Osteocyte (in vitro differentiated cells): ENCODE measurements around the gene ASB2. TPM values are rescaled to one million over a fixed set of nuclear protein-coding genes. Genes with fewer than 3 reads are reported as not detected.

Source experiments
- DNase-seq: peaks from one replicate; pipeline ENCODE4 v3.0.0; 2021; ENCODE audit warnings: mixed read lengths; ENCODE audit not compliant: unreplicated experiment; ENCODE audit errors: extremely low spot score
- H3K27ac Mint-ChIP-seq: one replicate; pipeline ENCODE4 v1.8.0; 2021; ENCODE audit warnings: mild to moderate bottlenecking, mixed read lengths; ENCODE audit not compliant: unreplicated experiment
- H3K27me3 Mint-ChIP-seq: one replicate; pipeline ENCODE4 v1.8.0; 2021; ENCODE audit warnings: mixed read lengths; ENCODE audit not compliant: unreplicated experiment
- H3K36me3 Mint-ChIP-seq: one replicate; pipeline ENCODE4 v1.8.0; 2021; ENCODE audit warnings: mixed read lengths; ENCODE audit not compliant: unreplicated experiment
- H3K4me1 Mint-ChIP-seq: one replicate; pipeline ENCODE4 v1.8.0; 2021; ENCODE audit warnings: mixed read lengths; ENCODE audit not compliant: unreplicated experiment
- H3K4me3 Mint-ChIP-seq: one replicate; pipeline ENCODE4 v1.8.0; 2021; ENCODE audit warnings: mild to moderate bottlenecking, moderate library complexity, mixed read lengths; ENCODE audit not compliant: unreplicated experiment
- H3K9me3 Mint-ChIP-seq: one replicate; pipeline ENCODE4 v1.8.0; 2021; ENCODE audit warnings: mixed read lengths; ENCODE audit not compliant: unreplicated experiment
- total RNA-seq: library from RNA; stranded (reverse); gene quantifications from 2 replicates; pipeline ENCODE4 v1.2.1, GENCODE V29; 2021
- TF ChIP-seq, protein P1 (sequence below): fragments of 200-600 bp; sonication (generic); IDR thresholded peaks from 2 replicates; pipeline ENCODE4 v1.5.0; 2021; ENCODE audit warnings: antibody characterized with exemption, mild to moderate bottlenecking, moderate library complexity

The ASB2 gene
- total RNA-seq, 1 donor from 2014 or later: 0.38 TPM

DNA sequence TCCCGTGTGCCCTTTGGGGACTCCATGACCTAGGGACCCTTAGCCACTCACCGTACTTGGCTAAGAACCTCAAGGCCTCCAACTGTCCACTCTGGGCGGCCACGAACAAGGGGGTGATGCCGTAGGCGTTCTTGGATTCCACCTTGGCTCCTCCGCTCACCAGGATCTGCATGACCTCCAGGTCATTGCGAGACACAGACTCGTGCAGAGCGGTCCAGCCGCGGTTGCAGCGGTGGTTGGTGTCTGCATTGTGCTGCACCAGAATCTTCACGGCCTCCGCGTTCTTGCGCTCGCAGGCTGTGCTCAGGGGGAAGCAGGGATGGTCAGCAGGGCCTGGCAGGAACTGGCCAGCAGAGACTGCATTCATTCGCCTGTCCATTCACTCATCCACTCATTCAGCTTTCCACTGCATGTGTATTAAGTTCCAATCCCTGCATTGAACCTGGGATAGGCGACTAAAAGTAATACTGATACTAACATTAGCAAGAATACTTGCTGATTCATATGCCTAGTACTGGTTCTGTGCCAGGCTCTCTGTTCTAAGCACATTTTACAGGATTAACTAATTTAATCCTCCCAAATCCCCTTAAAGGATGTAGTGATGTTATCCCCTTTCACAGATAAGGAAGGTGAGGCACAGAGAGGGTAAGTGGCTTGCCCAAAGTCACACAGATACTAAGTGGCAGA lies 25.3 kb downstream of the ASB2 start:
- H3K4me3 Mint-ChIP-seq: no peak overlapping the region
- H3K4me1 Mint-ChIP-seq: peaks cover 45% of the 10 kb centered on the region
- no peak overlapping the region for H3K27ac Mint-ChIP-seq
- no peaks in the 10 kb centered on the region for H3K9me3 Mint-ChIP-seq
- peaks cover 19% of the 10 kb centered on the region for H3K27me3 Mint-ChIP-seq
- DNase-seq: no peak
- no peaks in the 10 kb centered on the region for H3K36me3 Mint-ChIP-seq
- TF ChIP-seq, protein P1, sequence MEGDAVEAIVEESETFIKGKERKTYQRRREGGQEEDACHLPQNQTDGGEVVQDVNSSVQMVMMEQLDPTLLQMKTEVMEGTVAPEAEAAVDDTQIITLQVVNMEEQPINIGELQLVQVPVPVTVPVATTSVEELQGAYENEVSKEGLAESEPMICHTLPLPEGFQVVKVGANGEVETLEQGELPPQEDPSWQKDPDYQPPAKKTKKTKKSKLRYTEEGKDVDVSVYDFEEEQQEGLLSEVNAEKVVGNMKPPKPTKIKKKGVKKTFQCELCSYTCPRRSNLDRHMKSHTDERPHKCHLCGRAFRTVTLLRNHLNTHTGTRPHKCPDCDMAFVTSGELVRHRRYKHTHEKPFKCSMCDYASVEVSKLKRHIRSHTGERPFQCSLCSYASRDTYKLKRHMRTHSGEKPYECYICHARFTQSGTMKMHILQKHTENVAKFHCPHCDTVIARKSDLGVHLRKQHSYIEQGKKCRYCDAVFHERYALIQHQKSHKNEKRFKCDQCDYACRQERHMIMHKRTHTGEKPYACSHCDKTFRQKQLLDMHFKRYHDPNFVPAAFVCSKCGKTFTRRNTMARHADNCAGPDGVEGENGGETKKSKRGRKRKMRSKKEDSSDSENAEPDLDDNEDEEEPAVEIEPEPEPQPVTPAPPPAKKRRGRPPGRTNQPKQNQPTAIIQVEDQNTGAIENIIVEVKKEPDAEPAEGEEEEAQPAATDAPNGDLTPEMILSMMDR: no peak

DNA sequence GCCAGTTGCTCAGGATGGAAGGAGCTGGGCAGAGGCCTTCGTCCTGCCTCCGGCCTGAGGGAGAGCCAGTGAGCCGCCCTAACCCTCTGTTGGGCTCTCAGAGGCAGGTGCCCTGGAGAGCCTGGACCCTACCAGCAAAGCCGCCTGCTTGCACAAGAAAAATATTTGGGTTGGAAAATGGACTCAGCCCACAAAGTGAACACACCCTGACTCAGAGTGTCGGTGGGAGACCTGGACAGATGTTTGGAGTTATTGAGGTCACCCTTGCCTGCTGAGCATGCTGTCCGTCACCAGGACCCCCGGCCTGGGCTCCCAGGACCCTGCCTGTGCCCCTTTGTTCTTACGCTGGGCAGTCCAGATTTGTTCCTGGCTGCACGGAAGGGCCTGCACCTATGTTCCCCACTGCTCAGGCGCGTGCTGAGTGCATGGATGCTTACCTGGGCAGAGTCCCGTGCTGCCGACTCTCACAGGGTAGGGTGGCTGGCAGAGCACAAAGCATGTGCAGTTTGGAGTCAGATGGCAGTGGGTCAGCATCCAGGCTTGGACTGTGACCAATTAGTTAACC lies 26.8 kb downstream of the ASB2 start:
- no peak for DNase-seq
- no peaks in the 10 kb centered on the region for H3K36me3 Mint-ChIP-seq
- peaks cover 47% of the 10 kb centered on the region for H3K4me1 Mint-ChIP-seq
- no peaks in the 10 kb centered on the region for H3K9me3 Mint-ChIP-seq
- H3K27me3 Mint-ChIP-seq: peaks cover 19% of the 10 kb centered on the region
- H3K4me3 Mint-ChIP-seq: no peak overlapping the region
- H3K27ac Mint-ChIP-seq: no peak overlapping the region
- TF ChIP-seq, protein P1: no peak

DNA sequence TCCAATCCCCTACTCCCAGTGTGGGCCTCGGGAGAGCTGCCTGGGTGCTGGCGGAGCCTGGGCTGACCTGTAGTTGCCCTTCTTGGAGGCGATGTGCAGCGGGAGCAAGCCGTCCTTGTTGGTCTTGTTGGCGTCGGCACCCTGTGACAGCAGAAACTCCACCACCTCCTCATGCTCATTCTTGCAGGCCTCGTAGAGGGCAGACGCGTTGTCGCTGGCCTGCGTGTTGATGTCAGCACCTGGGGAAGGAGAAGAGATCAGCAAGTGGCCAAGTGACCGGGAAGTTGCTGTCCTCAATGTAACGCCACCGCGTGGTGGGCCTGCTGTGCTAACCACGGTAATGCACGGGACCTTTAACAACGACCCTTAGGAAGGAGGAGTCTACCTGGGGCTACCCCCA lies 29.1 kb downstream of the ASB2 start:
- Mint-ChIP-seq H3K27ac (no peak overlapping the region), H3K4me3 (no peak overlapping the region)

DNA sequence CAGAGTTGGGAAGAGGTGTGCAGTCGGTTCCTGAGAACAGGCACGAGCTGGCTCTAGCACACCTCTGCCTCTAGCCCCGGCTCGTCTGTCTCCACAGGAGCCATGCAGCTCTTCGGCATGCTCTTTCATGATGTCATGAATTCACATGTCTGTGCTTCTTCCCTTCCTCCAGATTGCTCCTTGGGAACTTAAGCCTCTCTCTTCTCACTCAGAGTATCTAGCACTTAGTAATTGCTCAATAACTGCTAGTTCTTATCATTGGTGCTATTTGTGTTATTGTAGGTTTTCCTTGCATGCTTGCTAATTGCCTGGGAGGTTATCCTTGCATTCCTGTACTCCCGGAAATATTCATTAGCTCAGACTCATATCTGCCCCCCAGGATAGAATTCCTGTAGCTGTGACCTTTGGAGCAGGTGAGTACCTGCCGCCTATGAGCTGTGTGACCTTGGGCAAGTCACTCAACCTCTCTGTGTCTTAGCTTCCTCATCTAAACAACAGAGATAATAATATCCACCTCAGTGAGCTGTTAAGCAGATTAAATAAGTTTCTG lies 29.8 kb downstream of the ASB2 start:
- Mint-ChIP-seq H3K27me3 (peaks cover 25% of the 10 kb centered on the region), H3K4me1 (peaks cover 49% of the 10 kb centered on the region), H3K4me3 (no peak overlapping the region), H3K9me3 (no peaks in the 10 kb centered on the region), H3K36me3 (no peaks in the 10 kb centered on the region), H3K27ac (no peak overlapping the region)
- DNase-seq: no peak
- TF ChIP-seq, protein P1: no peak

More for the DNA sequence above, 29.1 kb downstream of the ASB2 start:
- H3K36me3 Mint-ChIP-seq: no peaks in the 10 kb centered on the region
- peaks cover 25% of the 10 kb centered on the region for H3K27me3 Mint-ChIP-seq
- TF ChIP-seq, protein P1: no peak
- H3K4me1 Mint-ChIP-seq: peaks cover 46% of the 10 kb centered on the region
- no peaks in the 10 kb centered on the region for H3K9me3 Mint-ChIP-seq
- DNase-seq: no peak

DNA sequence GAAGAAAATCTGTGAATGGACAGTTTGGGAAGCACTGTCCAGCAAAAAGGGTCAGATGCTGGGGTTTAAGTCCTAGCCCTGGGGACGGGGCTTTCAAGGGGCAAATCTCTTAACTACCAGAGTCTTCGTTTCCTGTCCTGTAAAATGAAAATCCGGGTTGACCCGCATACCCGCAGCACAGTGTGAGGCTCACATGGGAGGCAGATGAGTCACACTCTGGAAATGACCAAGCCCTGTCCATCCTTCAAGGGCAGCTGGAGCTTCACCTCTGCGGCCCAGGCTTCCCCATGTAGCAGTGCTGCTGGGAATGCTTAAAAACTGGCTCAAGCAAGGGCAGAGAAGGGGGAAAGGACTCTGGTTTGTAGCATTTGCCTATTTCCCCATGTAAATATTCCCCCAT lies 30.3 kb downstream of the ASB2 start:
- H3K27ac Mint-ChIP-seq: no peak overlapping the region
- H3K36me3 Mint-ChIP-seq: no peaks in the 10 kb centered on the region
- TF ChIP-seq, protein P1: no peak
- no peak overlapping the region for H3K4me3 Mint-ChIP-seq
- no peaks in the 10 kb centered on the region for H3K9me3 Mint-ChIP-seq
- DNase-seq: no peak
- H3K4me1 Mint-ChIP-seq: peaks cover 51% of the 10 kb centered on the region
- H3K27me3 Mint-ChIP-seq: peaks cover 25% of the 10 kb centered on the region
